Breast epithelium (tissue), 3 donors: ENCODE results near the gene UNC13C.

Source experiments
- CTCF ChIP-seq, 3 donors: fragments of 450-650 bp; IDR thresholded peaks; one replicate each; pipeline ENCODE4 v1.5.1; 2016 to 2017; ENCODE audit warnings: antibody characterized with exemption in 3 of 3, mild to moderate bottlenecking in 3 of 3, moderate library complexity in 3 of 3
- POLR2A ChIP-seq: fragments of 450-650 bp; IDR thresholded peaks from one replicate; pipeline ENCODE4 v1.6.1; 2016; ENCODE audit warnings: antibody characterized with exemption, mild to moderate bottlenecking, moderate library complexity
- POLR2AphosphoS5 ChIP-seq, 3 donors: sonication (generic); formaldehyde crosslinking; IDR thresholded peaks; one replicate each; pipeline ENCODE4 v1.6.1; 2017; ENCODE audit warnings: antibody characterized with exemption in 3 of 3

GRCh38 chr15:54187325-54187724 lies 209.1 kb downstream of the UNC13C start:
- no peak for TF ChIP-seq CTCF (IDR thresholded peaks at IDR 0.05)
- TF ChIP-seq POLR2AphosphoS5 (IDR thresholded peaks at IDR 0.05): no peak
- no peak for TF ChIP-seq POLR2A
